HPDE6-E6E7 (cell line): Measurements from ENCODE around the gene GPC1.

Source experiments
- DNase-seq: peaks from one replicate; pipeline ENCODE4 v3.0.0; 2011; ENCODE audit warnings: missing footprints; ENCODE audit errors: extremely low spot score

The GPC1 gene

DNA sequence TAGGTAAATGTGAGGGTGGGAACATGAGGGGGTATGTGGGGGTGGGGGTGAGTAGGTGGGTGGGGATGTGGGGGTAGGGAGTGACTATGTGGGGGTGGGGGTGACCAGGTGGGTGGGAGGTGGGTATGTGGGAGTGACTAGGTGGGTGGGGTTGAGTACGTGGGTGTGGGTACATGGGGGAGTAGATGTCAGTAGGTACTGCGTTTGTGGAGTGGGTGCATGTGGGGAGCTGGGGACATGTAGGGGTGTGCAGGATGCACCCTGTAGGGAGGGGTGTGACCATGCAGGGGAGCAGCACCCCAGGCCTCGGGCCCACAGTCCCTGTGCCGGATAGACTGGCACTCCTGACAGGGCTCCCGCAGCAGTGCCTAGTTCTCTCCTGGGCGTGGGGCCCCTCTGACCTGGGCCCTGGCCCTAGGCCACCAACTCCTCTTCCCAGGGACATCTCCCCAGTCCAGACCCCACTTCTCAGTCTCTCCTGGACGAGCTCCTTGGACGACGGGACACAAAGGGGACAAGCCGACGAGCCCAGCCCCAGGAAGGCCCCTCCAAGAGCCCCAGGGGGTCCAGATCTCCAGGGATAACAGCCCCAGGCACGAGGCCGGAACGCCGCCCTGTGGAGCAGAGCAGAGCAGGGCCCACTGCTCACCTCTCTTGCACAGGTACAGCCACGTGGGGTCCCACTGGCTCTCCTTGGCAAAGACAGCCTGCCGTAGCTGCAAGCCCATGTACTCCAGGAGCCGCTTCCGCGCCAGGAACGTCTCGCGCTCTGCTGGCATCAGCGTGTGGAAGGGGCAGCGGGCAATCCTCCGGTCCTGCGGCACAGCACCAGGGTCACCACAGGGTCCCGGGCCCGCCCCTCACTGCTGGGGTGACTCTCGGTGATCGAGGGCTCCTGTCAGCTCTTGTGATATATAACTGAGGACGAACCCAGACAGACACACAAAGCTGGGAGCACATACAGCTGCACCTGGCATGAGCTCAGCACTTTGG lies 64.1 kb downstream of the GPC1 start:
- DNase-seq = no peak

DNA sequence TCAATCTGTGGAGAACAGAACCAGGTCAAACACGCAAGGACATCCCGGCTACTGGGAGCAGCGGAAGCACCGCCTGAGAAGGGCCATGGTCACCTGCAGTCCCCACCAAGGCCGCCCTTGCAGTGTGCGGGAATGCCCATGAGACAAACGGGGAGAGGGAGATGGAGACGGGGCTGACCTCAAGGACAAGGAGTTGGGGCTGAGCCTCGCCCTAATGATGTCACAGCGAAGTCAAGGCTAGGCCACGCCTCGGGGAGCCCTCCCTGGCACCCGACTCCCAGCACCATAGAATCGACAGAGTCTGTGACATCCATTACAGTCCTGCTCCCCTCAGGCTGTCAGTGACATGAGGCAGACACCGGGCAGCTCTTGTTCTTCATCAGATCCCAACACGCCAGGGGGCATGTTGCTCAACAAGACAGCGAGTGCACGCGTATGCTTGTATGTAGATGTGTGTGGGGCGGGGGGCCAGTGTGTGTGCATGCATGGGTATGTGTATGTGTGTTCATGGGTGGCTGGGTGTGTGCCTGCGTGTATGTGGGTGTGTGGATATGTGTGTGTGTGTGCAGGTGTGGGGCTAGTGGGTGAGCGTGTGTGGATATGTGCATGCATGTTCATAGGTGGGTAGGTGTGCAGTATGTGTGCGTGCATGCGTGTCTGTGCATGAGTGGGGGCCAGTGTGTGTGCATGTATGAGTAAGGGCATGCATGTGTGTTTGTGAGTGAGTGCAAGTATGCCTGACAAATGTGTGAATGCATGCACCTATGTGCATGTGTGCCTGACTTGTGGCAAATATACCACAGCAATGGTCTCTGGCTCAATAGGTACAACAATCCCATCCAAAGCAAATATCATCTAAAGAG lies 65.3 kb downstream of the GPC1 start:
- no peak for DNase-seq

DNA sequence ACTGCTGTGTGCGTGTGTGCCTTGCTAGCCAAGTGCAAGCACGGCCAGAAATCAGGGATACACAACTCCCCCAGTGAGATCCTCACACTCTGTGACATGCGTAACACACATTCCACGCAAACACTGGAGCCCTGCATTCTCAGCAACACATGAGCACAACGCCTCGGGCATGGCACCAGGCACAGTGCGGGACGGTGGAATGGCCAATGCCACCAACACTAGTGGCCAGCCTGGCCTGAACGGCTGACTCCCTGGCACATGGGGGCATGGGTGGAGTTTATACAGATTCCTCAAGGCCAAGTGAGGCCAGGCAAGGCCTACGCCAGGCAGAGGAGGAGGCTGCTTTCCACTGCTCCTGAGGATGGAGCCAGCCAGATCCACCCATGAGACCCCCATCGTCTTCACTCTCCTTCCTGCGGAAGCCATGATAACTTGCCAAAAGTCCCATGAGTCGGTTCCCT lies 66.1 kb downstream of the GPC1 start:
- no peak for DNase-seq

DNA sequence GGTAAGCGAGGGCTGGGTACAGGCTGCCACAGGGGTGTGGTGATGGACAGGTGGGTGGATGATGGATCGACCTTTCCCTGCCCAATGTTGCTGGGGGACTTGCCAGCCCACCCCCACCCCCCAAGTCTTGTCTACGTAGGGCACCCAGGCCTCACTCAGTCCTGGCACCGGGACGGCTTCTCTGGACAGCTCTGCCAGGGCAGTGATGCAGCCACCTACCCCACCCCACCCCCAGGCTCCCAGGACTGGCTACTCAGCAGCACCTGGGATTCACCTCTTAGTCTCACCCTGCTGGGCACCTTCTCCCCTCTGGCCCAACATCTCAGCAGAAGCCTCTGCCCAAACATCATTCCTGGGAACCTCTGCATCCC lies 66.6 kb downstream of the GPC1 start:
- no peak for DNase-seq

DNA sequence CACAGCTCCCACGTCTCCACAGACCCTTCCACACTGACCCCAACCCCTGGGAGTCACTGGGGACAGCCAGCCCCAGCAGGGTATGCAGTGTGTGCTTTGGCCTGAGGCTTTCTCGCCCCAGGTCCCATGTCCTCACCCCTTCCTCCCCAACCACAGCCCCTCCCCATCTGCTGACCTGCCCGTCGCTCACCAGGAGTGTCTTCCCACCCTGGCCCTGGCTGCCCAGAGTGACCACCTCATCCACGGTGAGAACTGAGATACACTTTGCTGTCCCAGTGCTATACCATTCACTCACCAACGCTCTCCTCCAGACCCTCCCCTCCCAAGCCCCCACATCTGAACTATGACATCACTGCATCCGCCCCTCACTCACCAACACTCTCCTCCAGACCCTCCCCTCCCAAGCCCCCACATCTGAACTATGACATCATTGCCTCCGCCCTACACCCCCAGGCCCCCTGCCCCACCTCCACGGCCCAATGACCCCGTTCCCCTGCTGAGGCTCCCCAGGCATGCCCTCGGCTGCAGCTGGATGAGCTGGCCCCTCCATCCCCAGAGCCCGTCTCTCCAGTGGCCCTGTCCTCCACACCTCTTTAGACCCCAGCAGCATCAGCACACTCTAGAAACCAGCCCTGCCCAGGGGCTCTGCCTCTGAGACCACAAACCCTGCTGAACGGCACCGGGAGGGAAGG lies 67.1 kb downstream of the GPC1 start:
- DNase-seq = no peak

DNA sequence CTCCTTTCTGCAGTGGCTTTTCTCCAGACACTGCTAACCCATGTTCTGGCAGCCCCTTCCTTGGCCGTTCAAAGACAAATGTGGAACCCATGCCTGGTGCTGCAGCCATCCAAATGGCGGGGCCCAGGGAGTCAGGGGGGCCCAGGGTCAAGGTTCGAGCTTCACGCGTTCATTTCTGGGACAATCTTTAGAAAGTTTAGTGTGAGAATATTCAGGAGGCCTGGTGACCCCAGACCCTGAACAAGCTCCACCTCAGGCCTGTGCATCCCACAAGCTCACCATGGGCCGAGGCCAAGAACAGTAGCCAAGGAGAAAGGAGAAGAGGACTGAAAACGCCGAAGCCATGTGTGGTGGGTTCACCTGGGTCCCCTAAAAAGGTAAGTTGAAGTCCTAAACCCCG lies 67.9 kb downstream of the GPC1 start:
- no peak for DNase-seq

- no peak for DNase-seq
These were observed 68.4 kb downstream of the GPC1 start for GRCh38 chr2:240503848-240504247.

- no peak for DNase-seq
These were observed 70.4 kb downstream of the GPC1 start for GRCh38 chr2:240505910-240506309.

GRCh38 chr2:240506406-240507059 lies 71.1 kb downstream of the GPC1 start:
- no peak for DNase-seq

DNA sequence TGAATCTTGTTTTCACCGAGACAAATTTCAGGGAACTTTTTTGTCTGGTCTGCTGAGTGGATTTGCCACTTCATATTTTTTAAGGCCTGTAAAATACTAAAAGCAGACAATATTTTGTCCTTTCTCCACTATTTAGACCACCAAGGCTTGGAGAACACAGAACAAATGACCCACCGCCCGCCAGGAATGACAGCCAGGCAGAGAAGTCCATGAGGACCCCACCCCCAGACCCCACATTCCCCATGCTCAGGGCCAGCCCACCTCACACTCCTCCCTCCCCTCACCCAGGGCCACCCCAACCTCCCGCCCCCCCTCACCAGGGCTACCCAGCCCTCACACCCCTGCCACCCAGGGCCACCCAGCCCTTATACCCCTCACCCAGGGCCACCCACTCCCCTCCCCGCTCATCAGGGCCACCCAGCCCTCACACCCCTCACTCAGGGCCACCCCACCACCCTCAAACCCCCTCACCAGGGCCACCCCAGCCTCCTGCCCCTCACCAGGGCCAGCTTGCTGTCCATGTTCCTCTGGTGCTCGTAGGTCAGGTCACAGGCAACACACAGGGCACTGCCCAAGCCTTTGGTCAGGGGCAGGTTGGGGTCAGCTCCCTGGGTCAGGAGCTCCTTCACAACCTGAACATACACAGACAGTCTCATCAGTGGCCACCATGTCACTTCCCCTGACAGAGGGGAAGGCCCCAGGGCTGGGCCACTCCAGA lies 71.8 kb downstream of the GPC1 start:
- DNase-seq = no peak

DNA sequence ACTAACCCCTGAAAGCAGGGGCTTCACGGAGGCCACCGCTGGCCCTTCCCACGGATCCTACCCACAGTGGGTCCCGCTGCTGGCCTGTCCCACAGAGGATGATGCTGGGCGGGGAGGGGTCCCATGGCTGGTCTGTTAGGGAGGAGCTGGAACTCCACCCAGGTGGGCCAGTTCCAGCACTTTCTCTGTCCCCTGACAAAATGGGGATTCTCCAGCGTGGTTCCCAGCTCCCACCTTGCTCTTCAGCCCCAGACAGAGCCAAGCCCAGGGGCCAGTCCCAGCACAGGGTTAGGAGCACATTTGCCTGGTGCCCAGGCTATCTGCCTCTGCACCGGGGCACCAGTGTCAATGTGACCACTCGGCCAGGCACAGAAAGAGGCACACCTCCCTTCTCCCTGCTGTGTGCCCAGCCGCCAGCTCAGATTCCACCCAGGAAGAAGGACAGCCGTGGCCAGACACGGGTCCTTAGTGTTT lies 72.4 kb downstream of the GPC1 start:
- DNase-seq = no peak

- DNase-seq = no peak
These were observed 73.5 kb downstream of the GPC1 start for GRCh38 chr2:240508832-240509545.

DNA sequence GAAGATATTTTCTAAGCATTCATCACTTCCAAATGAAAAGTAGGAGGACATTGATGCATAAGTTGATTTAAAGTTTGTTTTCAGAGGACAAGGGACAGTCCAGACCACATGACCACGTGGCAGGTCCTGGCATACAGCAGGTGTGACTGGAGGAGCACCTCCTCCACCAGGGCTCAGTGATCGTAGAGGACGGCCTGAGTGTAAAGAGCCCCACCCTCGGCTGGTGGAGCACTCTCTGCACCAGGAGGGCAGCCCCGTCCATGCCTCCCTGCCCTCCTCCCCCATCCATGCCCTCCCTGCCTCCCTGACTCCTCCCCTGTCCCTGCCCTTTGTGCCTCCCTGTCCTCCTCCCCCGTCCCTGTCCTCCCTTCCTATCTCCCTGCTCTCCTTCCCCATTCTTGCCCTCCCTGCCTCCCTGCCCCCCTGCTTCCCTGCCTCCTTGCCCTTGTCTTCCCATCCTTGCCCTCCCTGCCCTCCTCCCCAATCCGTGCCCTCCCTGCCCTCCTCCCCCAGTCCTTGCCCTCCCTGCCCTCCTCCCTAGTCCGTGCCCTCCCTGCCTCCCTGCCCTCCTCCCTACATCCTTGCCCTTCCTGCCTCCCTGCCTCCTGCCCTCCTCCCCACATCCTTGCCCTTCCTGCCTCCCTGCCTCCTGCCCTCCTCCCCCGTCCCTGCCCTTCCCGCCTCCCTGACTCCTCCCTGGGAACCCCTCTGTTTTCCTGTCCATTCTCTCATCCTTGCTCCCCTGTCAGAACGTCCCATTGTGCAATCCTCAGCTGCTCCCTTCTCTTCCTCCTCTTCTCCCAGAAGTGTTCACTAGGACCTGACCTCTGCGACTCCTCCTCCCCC lies 74.4 kb downstream of the GPC1 start:
- no peak for DNase-seq

DNA sequence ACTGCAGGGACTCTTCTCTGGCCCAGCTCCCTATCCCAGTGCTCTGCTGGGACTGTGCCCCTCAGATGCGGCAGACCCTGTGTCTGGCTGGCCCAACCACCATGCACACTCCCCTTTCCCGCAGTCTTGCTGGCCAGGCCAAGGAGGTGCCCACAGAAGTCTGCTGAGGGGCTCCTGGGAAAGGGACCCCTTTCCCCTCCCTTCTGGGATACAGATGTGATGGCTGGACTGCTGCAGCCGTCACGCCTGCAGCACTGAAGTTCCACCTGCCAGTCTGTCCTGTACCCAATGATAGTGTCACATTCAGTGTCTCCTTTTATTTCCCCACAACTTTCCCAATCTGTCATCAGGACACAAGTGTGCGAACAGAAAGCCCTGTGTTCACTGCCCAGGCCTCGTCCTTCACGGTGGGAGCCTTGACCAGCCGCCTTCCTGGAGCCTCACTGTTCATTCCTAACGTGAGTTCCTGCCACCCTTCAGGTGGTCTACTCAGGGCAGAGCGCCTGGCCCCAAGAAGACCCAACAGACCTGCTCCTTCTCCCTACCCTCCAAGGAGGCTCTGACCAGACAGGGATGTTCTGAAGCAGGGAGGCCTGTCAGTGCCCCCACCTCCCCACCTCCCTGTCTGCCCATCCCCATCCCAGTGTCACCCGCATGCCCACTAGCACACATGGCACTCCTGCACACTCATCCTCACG lies 75.2 kb downstream of the GPC1 start:
- DNase-seq = no peak

DNA sequence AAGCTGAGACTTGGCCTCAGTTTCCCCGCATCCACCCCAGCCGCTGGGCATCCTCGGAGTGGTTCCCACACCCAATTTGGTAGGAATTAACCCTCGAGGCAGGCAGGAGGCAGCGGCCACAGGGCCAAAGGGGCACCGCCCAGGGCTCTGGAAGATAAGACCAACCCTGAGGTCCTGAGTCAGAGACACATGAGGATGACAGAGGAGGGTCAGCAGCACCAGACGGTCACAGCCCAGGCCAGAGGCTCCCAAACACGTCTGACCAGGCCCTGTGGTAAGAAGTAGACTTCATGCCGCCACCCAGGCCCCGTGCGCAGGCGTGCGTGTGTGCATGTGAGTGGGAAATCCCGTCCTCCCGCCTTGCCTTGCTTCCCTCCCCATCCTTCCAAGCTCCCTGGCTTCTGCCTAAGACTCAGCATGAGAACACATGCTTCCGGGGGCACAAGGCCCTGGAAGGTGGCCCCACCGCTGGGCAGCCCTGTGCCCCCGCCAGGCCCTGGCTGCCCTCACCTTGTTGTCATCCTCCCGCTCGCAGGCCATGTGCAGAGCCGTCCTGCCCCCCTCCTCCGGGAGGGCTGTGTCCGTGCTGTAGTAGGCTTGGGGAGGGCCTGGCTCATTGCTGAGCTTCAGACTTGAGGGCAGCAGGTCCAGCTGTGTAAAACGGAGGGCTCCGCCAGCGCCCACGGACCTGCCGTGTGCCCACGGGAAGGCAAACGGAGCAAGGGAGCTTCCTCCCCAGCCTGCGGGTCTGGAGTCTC lies 76.1 kb downstream of the GPC1 start:
- no peak for DNase-seq

DNA sequence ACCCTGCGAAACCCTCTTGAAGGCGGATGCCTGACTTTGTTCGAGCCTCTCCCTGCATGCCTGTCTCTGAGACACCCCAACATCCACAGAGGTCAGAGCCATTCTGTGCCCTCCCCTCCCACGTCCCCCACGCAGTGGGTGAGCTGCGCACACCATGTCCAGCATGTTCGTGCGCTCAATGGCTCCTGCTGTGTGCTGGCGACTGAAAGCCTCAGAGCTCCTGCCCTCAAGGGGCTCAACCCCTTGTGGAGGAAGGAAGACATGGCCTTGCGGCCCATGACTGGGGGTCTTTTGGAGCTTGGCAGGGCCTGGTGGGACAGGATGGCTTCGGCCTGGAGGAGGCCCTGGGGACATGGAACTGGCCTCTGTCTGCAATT lies 76.6 kb downstream of the GPC1 start:
- DNase-seq = no peak

GRCh38 chr2:240512666-240513535 lies 77.4 kb downstream of the GPC1 start:
- DNase-seq = no peak
